HepG2 (cell line): ENCODE measurements around the gene B4GALT3. TPM values are rescaled to one million over a fixed set of nuclear protein-coding genes. Genes with fewer than 3 reads are reported as not detected.

Experiments used
- CAMTA2 ChIP-seq: sonication (generic); formaldehyde crosslinking; IDR thresholded peaks from 2 replicates; pipeline ENCODE4 v1.4.0; 2020; ENCODE audit warnings: mild to moderate bottlenecking, missing genetic modification reagents, borderline replicate concordance
- DMAP1 ChIP-seq: IDR thresholded peaks from 2 replicates; pipeline ENCODE4 v1.6.1; 2016
- GTF2F1 ChIP-seq: fragments of 150-350 bp; IDR thresholded peaks from 2 replicates; pipeline ENCODE4 v1.6.1; 2014; ENCODE audit warnings: low read length
- KDM5B ChIP-seq: sonication (generic); formaldehyde crosslinking; IDR thresholded peaks from 2 replicates; pipeline ENCODE4 v1.4.0; 2020; ENCODE audit warnings: missing genetic modification reagents, mild to moderate bottlenecking, borderline replicate concordance
- MBNL3 ChIP-seq: fragments of 250-450 bp; sonication (Bioruptor Pico); conservative IDR thresholded peaks from 2 replicates; pipeline ENCODE4 v1.8.0; 2022; ENCODE audit warnings: mild to moderate bottlenecking, inconsistent platforms
- NR2C2 ChIP-seq: sonication (generic); formaldehyde crosslinking; IDR thresholded peaks from 2 replicates; pipeline ENCODE4 v1.4.0; 2020; ENCODE audit warnings: missing genetic modification reagents, mild to moderate bottlenecking, moderate library complexity, borderline replicate concordance
- NRL ChIP-seq: sonication (generic); formaldehyde crosslinking; IDR thresholded peaks from 2 replicates; pipeline ENCODE4 v1.5.0; 2020; ENCODE audit warnings: missing genetic modification reagents, mild to moderate bottlenecking, moderate library complexity, borderline replicate concordance
- POLR2AphosphoS5 ChIP-seq: IDR thresholded peaks from 2 replicates; pipeline ENCODE4 v1.6.1; 2012; ENCODE audit warnings: low read depth, low read length
- RBM22 ChIP-seq: fragments of 200-400 bp; formaldehyde crosslinking; optimal IDR thresholded peaks from 2 replicates; pipeline ENCODE3; 2017; ENCODE audit warnings: mild to moderate bottlenecking, low read length, moderate library complexity
- SIN3A ChIP-seq: IDR thresholded peaks from 2 replicates; pipeline ENCODE4 v1.6.1; 2011; ENCODE audit warnings: low read depth, mild to moderate bottlenecking, control low read depth, low read length, borderline replicate concordance
- SRSF4 ChIP-seq: fragments of 200-400 bp; formaldehyde crosslinking; IDR thresholded peaks from one replicate; pipeline ENCODE4 v1.6.1; 2018; ENCODE audit warnings: mild to moderate bottlenecking, low read depth, low read length, moderate library complexity; ENCODE audit not compliant: poor library complexity, severe bottlenecking
- SRY ChIP-seq: sonication (generic); formaldehyde crosslinking; IDR thresholded peaks from 2 replicates; pipeline ENCODE4 v1.8.0; 2022; ENCODE audit warnings: mild to moderate bottlenecking, missing genetic modification reagents
- SSRP1 ChIP-seq: IDR thresholded peaks from 2 replicates; pipeline ENCODE4 v1.6.1; 2016; ENCODE audit warnings: control low read depth
- SYNCRIP ChIP-seq: fragments of 200-400 bp; formaldehyde crosslinking; IDR thresholded peaks from 2 replicates; pipeline ENCODE4 v1.6.1; 2018; ENCODE audit warnings: mild to moderate bottlenecking, low read depth, low read length; ENCODE audit not compliant: insufficient read depth
- TBX2 ChIP-seq: sonication (generic); formaldehyde crosslinking; IDR thresholded peaks from 2 replicates; pipeline ENCODE4 v1.5.0; 2020; ENCODE audit warnings: missing genetic modification reagents, mild to moderate bottlenecking, borderline replicate concordance
- ZNF317 ChIP-seq: sonication (generic); formaldehyde crosslinking; IDR thresholded peaks from 2 replicates; pipeline ENCODE4 v1.5.0; 2020; ENCODE audit warnings: mild to moderate bottlenecking, missing genetic modification reagents
- ZNF496 ChIP-seq: sonication (generic); formaldehyde crosslinking; IDR thresholded peaks from 2 replicates; pipeline ENCODE4 v1.8.1; 2023; ENCODE audit warnings: mild to moderate bottlenecking, moderate library complexity, missing genetic modification reagents; ENCODE audit not compliant: insufficient replicate concordance
- ZNF615 ChIP-seq: sonication (generic); formaldehyde crosslinking; IDR thresholded peaks from 2 replicates; pipeline ENCODE4 v1.5.0; 2020; ENCODE audit warnings: mild to moderate bottlenecking, missing genetic modification reagents, borderline replicate concordance
- ZSCAN29 ChIP-seq: sonication (generic); formaldehyde crosslinking; conservative IDR thresholded peaks from 2 replicates; pipeline ENCODE4 v1.4.0; 2020; ENCODE audit warnings: mild to moderate bottlenecking, missing genetic modification reagents
- polyA plus RNA-seq, 8 experiments: library from polyadenylated mRNA; depleted of rRNA in 3 of 8; stranded (reverse) in 7 of 8; unstranded in 1 of 8; fragments of >200 nt; fragmentation: Illumina TruSeq in 4 of 8; extraction: Trizol in 4 of 8; gene quantifications; 2 replicates each; pipeline versions ENCODE4 v1.2.1 to v1.2.3, GENCODE V29; 2011 to 2016; ENCODE audit warnings: low read depth in 4 of 8, missing spikeins in 1 of 8, mixed read lengths in 1 of 8; ENCODE audit not compliant: insufficient read depth in 1 of 8
- total RNA-seq, 5 experiments: library from RNA; depleted of rRNA; stranded (reverse); fragments of >200 nt; fragmentation: Illumina TruSeq; extraction: Trizol; gene quantifications; 2 replicates each; pipeline ENCODE4 v1.2.3, GENCODE V29; 2016; ENCODE audit warnings: low read depth in 1 of 5
- TF ChIP-seq, protein P1 (sequence below): sonication (generic); formaldehyde crosslinking; IDR thresholded peaks from 2 replicates; pipeline ENCODE4 v1.4.0; 2020; ENCODE audit warnings: mild to moderate bottlenecking, missing genetic modification reagents
- TF ChIP-seq, protein P2 (sequence below): sonication (generic); formaldehyde crosslinking; IDR thresholded peaks from 2 replicates; pipeline ENCODE4 v1.5.0; 2020; ENCODE audit warnings: mild to moderate bottlenecking, low read depth, missing genetic modification reagents, borderline replicate concordance

B4GALT3 gene
- total and polyA plus RNA-seq, 2 of the 13 experiments (the other 11 are each of a cell fraction or from before 2014, with no cell fraction given) = 35.6 to 40.4 TPM

DNA sequence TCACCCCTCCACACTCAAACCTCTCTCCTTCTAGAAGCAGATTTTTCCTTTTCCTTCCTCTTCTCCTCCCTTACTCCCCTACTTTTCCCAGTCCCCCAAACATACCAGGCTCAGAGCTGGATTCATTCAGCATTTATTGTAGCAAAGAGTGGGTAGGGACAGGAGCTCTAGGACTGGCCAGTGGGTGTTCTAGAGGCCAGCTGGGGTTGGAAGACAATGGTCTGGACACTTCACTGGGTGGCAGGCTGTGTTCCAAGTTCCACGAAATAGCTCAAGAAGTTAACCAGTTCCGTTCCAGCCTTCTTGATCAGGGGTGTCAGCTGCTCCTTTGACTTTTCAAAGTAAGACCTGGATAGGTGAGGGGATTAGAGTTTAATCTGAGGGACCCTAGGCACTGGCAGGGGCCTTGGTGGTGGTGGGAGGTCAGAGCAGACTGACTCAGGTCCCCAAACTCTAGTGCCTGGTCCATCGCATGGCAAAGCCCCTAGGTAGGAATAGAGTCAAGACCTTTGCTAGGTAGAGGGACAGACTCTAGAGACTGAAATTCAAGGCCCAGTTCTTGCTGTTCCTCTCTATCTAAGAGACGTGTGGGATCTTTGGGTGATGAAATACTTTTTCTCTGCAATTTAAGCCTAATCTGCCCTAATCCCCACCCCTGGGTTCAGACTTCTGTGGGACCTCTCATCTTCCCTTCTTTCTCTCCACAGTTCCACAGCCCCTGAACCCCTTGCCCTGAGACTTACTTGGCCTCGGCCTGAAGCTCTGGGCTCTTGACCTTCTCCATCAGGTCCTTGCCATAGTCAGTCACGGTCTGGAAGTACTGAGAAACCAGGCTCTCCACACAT is 45.1 kb upstream of the B4GALT3 start (continued):
- TF ChIP-seq SYNCRIP = no peak
- 0 out of 2 replicates have a peak, but pooled peaks have one; percentile 8 for TF ChIP-seq ZNF615 (CRISPR knock-in tag)
- TF ChIP-seq, protein P1, sequence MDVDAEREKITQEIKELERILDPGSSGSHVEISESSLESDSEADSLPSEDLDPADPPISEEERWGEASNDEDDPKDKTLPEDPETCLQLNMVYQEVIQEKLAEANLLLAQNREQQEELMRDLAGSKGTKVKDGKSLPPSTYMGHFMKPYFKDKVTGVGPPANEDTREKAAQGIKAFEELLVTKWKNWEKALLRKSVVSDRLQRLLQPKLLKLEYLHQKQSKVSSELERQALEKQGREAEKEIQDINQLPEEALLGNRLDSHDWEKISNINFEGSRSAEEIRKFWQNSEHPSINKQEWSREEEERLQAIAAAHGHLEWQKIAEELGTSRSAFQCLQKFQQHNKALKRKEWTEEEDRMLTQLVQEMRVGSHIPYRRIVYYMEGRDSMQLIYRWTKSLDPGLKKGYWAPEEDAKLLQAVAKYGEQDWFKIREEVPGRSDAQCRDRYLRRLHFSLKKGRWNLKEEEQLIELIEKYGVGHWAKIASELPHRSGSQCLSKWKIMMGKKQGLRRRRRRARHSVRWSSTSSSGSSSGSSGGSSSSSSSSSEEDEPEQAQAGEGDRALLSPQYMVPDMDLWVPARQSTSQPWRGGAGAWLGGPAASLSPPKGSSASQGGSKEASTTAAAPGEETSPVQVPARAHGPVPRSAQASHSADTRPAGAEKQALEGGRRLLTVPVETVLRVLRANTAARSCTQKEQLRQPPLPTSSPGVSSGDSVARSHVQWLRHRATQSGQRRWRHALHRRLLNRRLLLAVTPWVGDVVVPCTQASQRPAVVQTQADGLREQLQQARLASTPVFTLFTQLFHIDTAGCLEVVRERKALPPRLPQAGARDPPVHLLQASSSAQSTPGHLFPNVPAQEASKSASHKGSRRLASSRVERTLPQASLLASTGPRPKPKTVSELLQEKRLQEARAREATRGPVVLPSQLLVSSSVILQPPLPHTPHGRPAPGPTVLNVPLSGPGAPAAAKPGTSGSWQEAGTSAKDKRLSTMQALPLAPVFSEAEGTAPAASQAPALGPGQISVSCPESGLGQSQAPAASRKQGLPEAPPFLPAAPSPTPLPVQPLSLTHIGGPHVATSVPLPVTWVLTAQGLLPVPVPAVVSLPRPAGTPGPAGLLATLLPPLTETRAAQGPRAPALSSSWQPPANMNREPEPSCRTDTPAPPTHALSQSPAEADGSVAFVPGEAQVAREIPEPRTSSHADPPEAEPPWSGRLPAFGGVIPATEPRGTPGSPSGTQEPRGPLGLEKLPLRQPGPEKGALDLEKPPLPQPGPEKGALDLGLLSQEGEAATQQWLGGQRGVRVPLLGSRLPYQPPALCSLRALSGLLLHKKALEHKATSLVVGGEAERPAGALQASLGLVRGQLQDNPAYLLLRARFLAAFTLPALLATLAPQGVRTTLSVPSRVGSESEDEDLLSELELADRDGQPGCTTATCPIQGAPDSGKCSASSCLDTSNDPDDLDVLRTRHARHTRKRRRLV (CRISPR knock-in tag) = peak; percentile 64
- TF ChIP-seq SRSF4 = no peak
- peak; percentile 41; the same call in 1 of the 2 replicates for TF ChIP-seq DMAP1 (CRISPR knock-in tag)
- TF ChIP-seq ZNF496 (CRISPR knock-in tag) = no peak
- no peak for TF ChIP-seq NRL
- TF ChIP-seq, protein P2, sequence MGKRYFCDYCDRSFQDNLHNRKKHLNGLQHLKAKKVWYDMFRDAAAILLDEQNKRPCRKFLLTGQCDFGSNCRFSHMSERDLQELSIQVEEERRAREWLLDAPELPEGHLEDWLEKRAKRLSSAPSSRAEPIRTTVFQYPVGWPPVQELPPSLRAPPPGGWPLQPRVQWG (CRISPR knock-in tag) = no peak
- no peak for TF ChIP-seq MBNL3 (CRISPR knock-in tag)
- TF ChIP-seq ZNF317 (CRISPR knock-in tag) = peak; percentile 33; the same call in 1 of the 2 replicates
- no peak; the same call in 1 of the 2 replicates for TF ChIP-seq TBX2
- peak; percentile 51 for TF ChIP-seq POLR2AphosphoS5
- 0 out of 2 replicates have a peak, but pooled peaks have one; percentile 16 for TF ChIP-seq SIN3A
- no peak for TF ChIP-seq SSRP1
- 0 out of 2 replicates have a peak, but pooled peaks have one; percentile 5 for TF ChIP-seq NR2C2
- no peak for TF ChIP-seq ZSCAN29 (CRISPR knock-in tag)
- peak; percentile 5; the same call in 1 of the 2 replicates for TF ChIP-seq KDM5B
- TF ChIP-seq CAMTA2 (CRISPR knock-in tag) = peak; percentile 61; the same call in 1 of the 2 replicates
- peak; percentile 92 for TF ChIP-seq RBM22
- TF ChIP-seq GTF2F1 = no peak
- TF ChIP-seq SRY = peak; percentile 54; the same call in 1 of the 2 replicates
